Measurements from ENCODE around the gene MYL4. TPM values are rescaled to one million over a fixed set of nuclear protein-coding genes. Genes with fewer than 3 reads are reported as not detected.

MYL4 gene
- total RNA-seq, 1 experiment from 2014 or later: not detected

DNA sequence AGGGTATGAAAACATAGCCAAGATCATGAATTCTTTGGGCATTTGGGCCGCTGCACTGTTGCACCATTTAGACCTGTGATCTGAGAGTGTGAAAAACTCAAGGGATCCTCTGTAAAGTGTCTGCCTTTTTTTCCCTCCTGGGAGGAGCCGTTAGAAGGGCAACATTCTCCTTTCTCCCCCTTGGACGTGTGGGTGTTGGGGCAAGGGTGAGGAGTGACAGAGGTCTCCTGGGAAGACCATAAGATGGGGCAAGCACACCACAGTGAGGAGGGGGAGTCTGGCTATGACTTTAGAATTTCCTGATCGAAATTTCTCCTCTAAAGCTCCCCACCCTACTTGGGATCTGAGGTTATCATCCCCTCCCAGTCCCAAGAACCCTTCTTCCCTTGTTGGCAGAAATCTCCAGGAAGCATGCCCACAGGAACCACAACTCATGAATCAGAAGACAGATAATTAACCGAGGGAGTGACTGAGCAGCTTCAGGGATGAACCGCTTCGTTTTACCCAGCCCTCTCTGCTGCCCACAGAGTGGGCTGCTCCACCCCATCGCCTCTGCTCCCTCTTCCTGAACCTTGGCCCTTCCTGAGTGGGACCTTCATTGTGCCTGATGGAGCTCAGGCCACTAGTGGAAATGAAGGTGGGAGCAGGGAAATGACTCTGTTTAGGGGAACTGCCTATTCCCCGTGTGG lies 48.6 kb downstream of the MYL4 start:
- intact Hi-C loops (cut with micrococcal nuclease; ENCODE audit: unreplicated experiment): no loop called here
- Histone ChIP-seq H3K27ac (ENCODE audit: low read depth, low read length, poor library complexity, severe bottlenecking) (no peak overlapping the region), H3K4me1 (ENCODE audit: insufficient read depth, low read length, poor library complexity, severe bottlenecking) (no peaks in the 10 kb centered on the region), H3K27me3 (replicated peaks; ENCODE audit: insufficient read depth, low read depth, low read length, poor library complexity) (peaks cover 13% of the 10 kb centered on the region), H3K4me3 (ENCODE audit: low read depth, low read length, poor library complexity, severe bottlenecking) (no peak overlapping the region), H3K9me3 (ENCODE audit: low read depth, low read length, poor library complexity, severe bottlenecking) (no peaks in the 10 kb centered on the region), H3K36me3 (ENCODE audit: insufficient read depth, low read length, poor library complexity, severe bottlenecking) (no peaks in the 10 kb centered on the region)
- POLR2A ChIA-PET (ENCODE audit: low non-redundant PET): no interaction called here
- no TSS peak for BruUV-seq (replicated peaks)
- TF ChIP-seq, protein P1, sequence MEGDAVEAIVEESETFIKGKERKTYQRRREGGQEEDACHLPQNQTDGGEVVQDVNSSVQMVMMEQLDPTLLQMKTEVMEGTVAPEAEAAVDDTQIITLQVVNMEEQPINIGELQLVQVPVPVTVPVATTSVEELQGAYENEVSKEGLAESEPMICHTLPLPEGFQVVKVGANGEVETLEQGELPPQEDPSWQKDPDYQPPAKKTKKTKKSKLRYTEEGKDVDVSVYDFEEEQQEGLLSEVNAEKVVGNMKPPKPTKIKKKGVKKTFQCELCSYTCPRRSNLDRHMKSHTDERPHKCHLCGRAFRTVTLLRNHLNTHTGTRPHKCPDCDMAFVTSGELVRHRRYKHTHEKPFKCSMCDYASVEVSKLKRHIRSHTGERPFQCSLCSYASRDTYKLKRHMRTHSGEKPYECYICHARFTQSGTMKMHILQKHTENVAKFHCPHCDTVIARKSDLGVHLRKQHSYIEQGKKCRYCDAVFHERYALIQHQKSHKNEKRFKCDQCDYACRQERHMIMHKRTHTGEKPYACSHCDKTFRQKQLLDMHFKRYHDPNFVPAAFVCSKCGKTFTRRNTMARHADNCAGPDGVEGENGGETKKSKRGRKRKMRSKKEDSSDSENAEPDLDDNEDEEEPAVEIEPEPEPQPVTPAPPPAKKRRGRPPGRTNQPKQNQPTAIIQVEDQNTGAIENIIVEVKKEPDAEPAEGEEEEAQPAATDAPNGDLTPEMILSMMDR (conservative IDR thresholded peaks at IDR 0.05; ENCODE audit: low read depth, low read length): no peak
- TF ChIP-seq EZH2 (IDR thresholded peaks at IDR 0.05; ENCODE audit: borderline replicate concordance, low read depth, low read length, poor library complexity, severe bottlenecking): no peak
- CTCF ChIA-PET: no interaction called here
- no peak for DNase-seq (ENCODE audit: low spot score)

DNA sequence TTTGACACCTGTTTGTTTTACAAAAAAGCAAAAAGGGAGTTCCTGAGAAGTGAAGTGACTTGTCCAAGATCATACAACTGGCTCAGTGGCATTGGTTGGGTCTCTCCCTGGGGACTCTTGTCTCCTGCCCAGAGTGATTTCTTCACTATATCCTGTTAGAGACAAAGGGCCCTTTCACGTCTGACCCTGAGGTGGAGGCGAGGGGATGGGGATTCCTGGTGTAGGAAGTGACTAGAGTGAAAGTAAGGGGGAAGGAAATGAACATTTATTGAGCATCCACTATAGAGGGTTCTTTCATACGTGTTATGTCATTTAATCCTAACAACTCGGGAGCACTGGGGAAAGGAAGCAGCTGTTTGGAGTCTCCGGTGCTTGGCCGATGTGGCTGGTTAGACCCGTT lies 53.4 kb downstream of the MYL4 start:
- intact Hi-C loops (cut with micrococcal nuclease; ENCODE audit: unreplicated experiment): no loop called here
- H3K27ac ChIP-seq (ENCODE audit: low read depth, low read length, poor library complexity, severe bottlenecking): no peak overlapping the region
- no TSS peak for BruUV-seq (replicated peaks)
- DNase-seq (ENCODE audit: low spot score): no peak
- CTCF ChIA-PET: no interaction called here
- POLR2A ChIA-PET (ENCODE audit: low non-redundant PET): no interaction called here
- H3K4me3 ChIP-seq (ENCODE audit: low read depth, low read length, poor library complexity, severe bottlenecking): no peak overlapping the region
- no peaks in the 10 kb centered on the region for H3K27me3 ChIP-seq (replicated peaks; ENCODE audit: insufficient read depth, low read depth, low read length, poor library complexity)
- H3K4me1 ChIP-seq (ENCODE audit: insufficient read depth, low read length, poor library complexity, severe bottlenecking): no peaks in the 10 kb centered on the region
- no peaks in the 10 kb centered on the region for H3K9me3 ChIP-seq (ENCODE audit: low read depth, low read length, poor library complexity, severe bottlenecking)
- TF ChIP-seq, protein P1 (conservative IDR thresholded peaks at IDR 0.05; ENCODE audit: low read depth, low read length): no peak
- no peak for TF ChIP-seq EZH2 (IDR thresholded peaks at IDR 0.05; ENCODE audit: borderline replicate concordance, low read depth, low read length, poor library complexity, severe bottlenecking)
- H3K36me3 ChIP-seq (ENCODE audit: insufficient read depth, low read length, poor library complexity, severe bottlenecking): no peaks in the 10 kb centered on the region

DNA sequence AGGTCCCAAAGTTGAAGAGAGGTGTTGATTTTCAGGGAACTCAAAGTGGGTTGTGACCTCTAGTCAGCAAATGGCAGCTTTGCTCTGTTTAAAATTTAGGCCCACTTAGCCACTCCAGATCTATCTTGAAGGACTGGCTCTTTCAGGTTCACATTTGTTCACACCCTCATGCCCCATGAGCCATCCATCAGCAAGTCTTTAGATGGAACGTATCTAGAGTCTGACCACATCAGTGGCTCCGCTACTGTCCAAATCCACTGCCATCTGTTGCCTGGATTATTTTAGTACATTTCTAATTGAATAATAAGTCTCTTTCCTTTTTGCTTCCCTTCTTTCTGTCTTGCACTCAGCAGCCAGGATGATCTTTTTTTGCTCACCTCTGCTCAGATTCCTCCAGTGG lies 55.0 kb downstream of the MYL4 start:
- no peaks in the 10 kb centered on the region for H3K4me1 ChIP-seq (ENCODE audit: insufficient read depth, low read length, poor library complexity, severe bottlenecking)
- no peaks in the 10 kb centered on the region for H3K9me3 ChIP-seq (ENCODE audit: low read depth, low read length, poor library complexity, severe bottlenecking)
- ChIA-PET POLR2A (ENCODE audit: low non-redundant PET) (no interaction called here), CTCF (no interaction called here)
- H3K27me3 ChIP-seq (replicated peaks; ENCODE audit: insufficient read depth, low read depth, low read length, poor library complexity): no peaks in the 10 kb centered on the region
- H3K36me3 ChIP-seq (ENCODE audit: insufficient read depth, low read length, poor library complexity, severe bottlenecking): no peaks in the 10 kb centered on the region
- TF ChIP-seq, protein P1 (conservative IDR thresholded peaks at IDR 0.05; ENCODE audit: low read depth, low read length): no peak
- no peak for TF ChIP-seq EZH2 (IDR thresholded peaks at IDR 0.05; ENCODE audit: borderline replicate concordance, low read depth, low read length, poor library complexity, severe bottlenecking)
- BruUV-seq (replicated peaks): no TSS peak
- intact Hi-C loops (cut with micrococcal nuclease; ENCODE audit: unreplicated experiment): no loop called here
- no peak overlapping the region for H3K27ac ChIP-seq (ENCODE audit: low read depth, low read length, poor library complexity, severe bottlenecking)
- no peak for DNase-seq (ENCODE audit: low spot score)
- H3K4me3 ChIP-seq (ENCODE audit: low read depth, low read length, poor library complexity, severe bottlenecking): no peak overlapping the region

All from A673 (cell line).